ENCODE data around the gene SELPLG.
"Not testable (repeated sequence)": the region's sequence is repeated elsewhere in the genome, so short reads cannot be mapped to it uniquely, and the experiment has no call there.

Gene SELPLG

GRCh38 chr12:108637222-108637971 is 3.7 kb upstream of the SELPLG start:
- no peak for DNase-seq

DNA sequence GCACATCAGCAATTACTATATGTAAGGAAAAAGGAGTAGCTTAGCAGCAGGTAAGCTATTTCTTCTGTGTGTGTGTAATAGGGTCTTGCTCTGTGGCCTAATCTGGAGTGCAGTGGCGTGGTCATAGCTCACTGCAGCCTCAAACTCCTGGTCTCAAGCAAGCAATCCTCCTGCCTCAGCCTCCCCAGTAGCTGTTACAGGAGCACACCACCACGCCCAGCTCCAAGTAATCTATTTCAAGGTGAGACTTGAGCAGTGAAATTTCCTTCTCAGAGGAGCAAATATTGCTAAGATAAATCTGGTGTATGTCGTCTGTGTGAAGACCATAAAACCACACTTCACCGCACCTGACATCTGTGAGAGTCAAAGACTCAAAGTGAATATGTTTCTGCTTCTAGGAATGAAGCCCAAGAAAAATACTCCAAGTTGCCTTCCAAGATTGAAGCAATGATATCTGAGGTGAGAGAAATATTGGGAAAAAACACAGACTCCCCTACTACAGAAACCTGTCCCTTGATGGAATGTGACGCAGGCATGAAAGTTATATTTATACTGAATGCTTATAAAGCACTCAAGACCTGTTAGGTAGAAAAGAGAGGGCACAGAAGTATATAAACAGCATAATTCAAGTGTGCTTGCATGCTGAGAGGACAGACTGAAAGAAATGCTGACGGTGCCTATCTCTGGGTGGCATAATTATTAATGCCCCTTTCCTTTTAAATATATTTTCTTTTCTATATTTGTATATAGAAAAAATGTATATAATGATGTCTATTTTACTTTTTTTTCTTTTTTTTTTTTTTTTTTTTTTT is 2.5 kb upstream of the SELPLG start:
- DNase-seq = no peak

GRCh38 chr12:108635201-108635996 is 1.7 kb upstream of the SELPLG start:
- DNase-seq = no peak

- no peak for DNase-seq
Measured at GRCh38 chr12:108634341-108634751, 652 bp upstream of the SELPLG start.

DNA sequence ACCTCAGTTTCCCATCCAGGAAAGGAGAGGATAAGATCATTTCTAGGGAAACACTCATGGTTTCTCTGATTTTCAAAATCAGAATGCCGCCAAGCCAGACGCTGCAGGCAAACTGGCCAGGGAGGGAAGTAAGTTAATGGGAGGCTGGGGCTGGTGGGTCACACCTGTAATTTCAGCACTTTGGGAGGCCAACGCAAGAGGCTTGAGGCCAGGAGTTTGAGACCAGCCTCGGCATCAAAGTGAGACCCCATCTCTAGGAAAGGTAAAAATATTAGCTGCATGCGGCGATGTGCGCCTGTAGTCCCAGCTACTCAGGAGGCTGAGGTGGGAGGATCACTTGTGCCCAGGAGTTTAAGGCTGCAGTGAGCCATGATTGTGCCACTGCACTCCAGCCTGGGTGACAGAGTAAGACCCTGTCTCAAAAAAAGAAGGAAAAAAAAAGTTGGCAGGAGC is 587 bp downstream of the SELPLG start:
- DNase-seq = no peak

DNA sequence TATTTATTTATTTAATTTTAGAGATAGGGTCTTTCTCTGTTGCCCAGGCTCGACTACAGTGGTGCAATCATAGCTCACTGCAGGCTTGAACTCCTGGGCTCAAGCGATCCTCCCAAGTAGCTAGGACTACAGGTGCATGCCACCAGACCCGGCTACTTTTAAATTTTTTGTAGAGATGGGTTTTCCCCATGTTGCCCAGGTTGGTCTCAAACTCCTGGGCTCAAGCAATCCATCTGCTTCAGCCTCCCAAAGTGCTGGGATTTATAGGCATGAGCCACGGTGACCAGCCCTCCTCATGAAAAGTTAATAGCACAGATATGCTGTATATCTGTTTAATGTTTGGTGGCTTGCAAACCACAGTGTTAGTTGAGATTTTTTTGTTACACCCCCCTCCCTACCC is 2.4 kb downstream of the SELPLG start:
- not testable (repeated sequence) for DNase-seq

- no peak for DNase-seq
Measured at GRCh38 chr12:108630481-108631207, 3.0 kb downstream of the SELPLG start.

GRCh38 chr12:108629824-108630476 is 3.7 kb downstream of the SELPLG start:
- DNase-seq = no peak

- DNase-seq = no peak
Measured at GRCh38 chr12:108629151-108629550, 4.5 kb downstream of the SELPLG start.

DNA sequence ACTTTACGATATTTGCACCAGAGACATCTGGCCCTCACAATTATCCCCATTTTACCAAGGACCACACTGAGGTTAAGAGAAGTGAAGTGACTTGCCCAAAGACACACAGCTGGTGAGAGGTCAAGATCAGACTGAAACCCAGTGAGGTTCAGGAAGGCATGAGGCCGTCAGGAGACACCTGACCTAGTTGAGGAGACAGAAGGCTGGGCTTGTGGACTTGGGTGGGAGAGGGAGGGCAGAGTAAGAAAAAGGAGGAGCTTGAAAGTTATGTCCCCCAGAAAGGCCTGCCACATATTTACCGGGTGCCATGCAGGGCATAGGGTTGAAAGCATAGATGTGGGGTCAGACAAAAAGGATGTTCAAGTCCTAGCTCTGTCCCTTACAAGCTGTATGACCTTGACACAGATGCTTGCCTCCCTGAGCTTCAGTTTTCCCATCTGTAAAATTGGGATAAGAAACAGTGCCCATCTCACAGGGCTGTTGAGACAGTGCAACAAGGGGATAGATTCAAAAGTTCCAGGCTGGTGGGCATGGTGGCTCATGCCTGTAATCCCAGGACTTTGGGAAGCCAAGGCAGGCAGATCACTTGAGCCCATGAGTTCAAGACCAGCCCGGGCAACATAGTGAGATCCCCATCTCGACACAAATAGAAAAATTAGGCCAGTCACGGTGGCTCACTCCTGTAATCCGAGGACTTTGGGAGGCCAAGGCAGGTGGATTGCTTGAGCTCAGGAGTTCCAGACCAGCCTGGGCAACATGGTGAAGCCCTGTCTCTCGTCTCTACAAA is 6.4 kb downstream of the SELPLG start:
- DNase-seq = no peak

GRCh38 chr12:108625228-108625627 is 8.5 kb downstream of the SELPLG start:
- no peak for DNase-seq

- no peak for DNase-seq
Measured at GRCh38 chr12:108623577-108623976, 10.1 kb downstream of the SELPLG start.

DNA sequence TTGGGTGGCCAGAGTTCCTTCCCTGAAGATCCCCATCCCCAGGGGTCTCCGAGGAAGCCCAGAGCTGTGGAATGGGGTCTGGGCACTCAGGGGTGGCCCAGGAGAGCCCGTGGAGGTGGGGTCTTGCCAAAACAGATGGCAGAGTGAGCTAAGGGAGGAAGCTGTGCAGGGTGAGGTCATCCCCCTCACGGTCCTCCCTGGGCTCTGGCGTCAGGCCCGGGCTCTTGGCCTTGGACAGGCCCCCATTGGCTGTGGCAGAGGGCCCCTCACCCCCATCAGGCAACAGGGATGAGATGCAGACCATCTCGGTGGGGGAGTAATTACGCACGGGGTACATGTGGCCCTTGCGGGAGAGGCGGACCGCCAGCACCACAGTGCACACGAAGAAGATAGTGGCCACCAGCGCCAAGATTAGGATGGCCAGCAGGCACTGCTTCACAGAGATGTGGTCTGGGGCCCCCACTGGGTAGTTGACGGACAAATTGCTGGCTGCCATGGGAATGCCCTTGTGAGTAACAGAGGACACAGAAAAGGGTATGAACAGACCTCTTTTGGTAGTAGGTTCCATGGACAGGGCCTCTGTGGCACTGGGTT is 10.7 kb downstream of the SELPLG start:
- DNase-seq = no peak

- peak; percentile 41 for DNase-seq
Measured at GRCh38 chr12:108622421-108622820, 11.3 kb downstream of the SELPLG start.

DNA sequence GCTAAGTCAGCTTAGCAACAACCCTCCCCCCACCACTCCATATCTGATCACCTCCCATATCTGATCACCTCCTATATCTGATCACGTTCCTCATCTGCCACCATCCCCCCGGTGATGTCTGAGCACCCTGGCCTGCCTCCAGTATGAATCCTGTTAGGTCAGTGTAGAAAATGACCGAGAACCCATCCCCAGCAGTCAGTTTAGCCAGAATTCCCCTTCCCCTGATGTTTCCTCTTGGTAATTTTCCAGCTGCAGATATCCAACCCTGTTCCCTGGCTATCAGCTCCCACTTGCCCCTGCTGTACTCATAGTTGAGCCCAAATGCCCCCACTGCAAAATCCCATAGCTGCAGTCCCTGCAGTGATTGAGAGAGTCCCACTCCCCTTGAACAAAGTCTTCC is 12.5 kb downstream of the SELPLG start:
- no peak for DNase-seq

GRCh38 chr12:108620236-108620879 is 13.3 kb downstream of the SELPLG start:
- no peak for DNase-seq

DNA sequence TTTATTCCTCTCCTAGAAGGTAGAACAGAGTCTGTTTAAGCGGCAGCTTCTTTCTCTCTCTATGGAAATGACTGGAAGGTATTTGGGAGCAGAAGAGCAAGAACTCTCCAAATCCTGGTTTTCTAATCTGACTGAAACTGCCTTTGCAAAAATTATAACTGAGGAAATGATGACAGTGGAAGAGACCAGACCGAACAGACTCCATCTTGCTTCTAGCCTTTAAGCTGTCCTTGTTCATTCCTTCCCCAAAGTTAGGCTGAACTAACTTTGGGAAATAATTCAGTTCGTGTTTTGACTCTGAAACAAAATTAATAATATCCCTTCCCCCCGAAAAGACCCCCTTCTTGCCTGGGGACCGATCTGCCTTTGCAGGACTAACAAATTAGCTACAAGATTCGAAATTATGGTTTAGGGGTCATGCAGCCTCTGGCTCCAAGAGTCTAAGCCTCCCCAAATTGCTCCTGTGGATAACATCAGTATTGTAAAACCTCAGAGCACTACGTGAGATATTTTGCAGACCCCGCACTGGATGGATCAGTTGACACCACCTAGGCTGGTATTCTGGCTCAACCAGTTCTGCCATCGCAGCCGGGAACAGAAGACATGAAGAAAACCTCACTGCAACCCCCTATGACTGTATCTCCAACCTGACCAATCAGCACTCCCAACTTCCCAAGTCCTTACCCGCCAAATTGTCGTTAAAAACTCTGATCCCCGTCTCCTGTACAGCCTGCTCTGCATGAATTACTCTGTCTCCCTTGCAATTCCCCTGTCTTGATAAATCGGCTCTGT is 14.1 kb downstream of the SELPLG start:
- no peak for DNase-seq

GRCh38 chr12:108618953-108619274 is 14.8 kb downstream of the SELPLG start:
- DNase-seq = not testable (repeated sequence)

All from COR-L47 (cell line).